OCI-LY1 (cell line): ENCODE results near the gene SPATA16.
A peak's percentile ranks its signal among the peaks of the same experiment; 100 is the strongest.

ENCODE experiments used
- H2AFZ ChIP-seq: fragments of 200-600 bp; sonication (generic), shearing (Covaris generic); 2 replicates; pipeline ENCODE4 v1.6.0; 2014; ENCODE audit warnings: antibody characterized with exemption, mild to moderate bottlenecking, low read length
- H3F3A ChIP-seq: fragments of 200-600 bp; sonication (generic), shearing (Covaris generic); 2 replicates; pipeline ENCODE4 v1.6.0; 2014; ENCODE audit warnings: mild to moderate bottlenecking, antibody characterized with exemption, low read length, moderate library complexity; ENCODE audit not compliant: insufficient read depth
- H3K27ac ChIP-seq: fragments of 200-600 bp; sonication (generic); 2 replicates; pipeline ENCODE4 v1.5.1; 2014; ENCODE audit warnings: low read length, mixed run types, mild to moderate bottlenecking, low read depth; ENCODE audit not compliant: poor library complexity, severe bottlenecking
- H3K27me3 ChIP-seq: fragments of 200-600 bp; sonication (generic); 2 replicates; pipeline ENCODE4 v1.6.0; 2014; ENCODE audit warnings: antibody characterized with exemption, mild to moderate bottlenecking, low read length, moderate library complexity; ENCODE audit not compliant: insufficient read depth
- H3K36me3 ChIP-seq: fragments of 200-600 bp; sonication (generic); 2 replicates; pipeline ENCODE4 v1.6.1; 2014; ENCODE audit warnings: mild to moderate bottlenecking, antibody characterized with exemption, low read length, moderate library complexity, mixed read lengths; ENCODE audit not compliant: insufficient read depth
- H3K4me1 ChIP-seq: fragments of 200-600 bp; sonication (generic); 2 replicates; pipeline ENCODE4 v1.5.1; 2014; ENCODE audit warnings: mild to moderate bottlenecking, low read length, moderate library complexity; ENCODE audit not compliant: insufficient read depth, severe bottlenecking
- H3K4me2 ChIP-seq: fragments of 200-600 bp; sonication (generic), shearing (Covaris generic); 2 replicates; pipeline ENCODE4 v1.6.1; 2014; ENCODE audit warnings: low read length
- H3K4me3 ChIP-seq: fragments of 200-600 bp; sonication (generic); 2 replicates; pipeline ENCODE4 v1.5.1; 2014; ENCODE audit warnings: low read length, low read depth, mild to moderate bottlenecking, mixed read lengths; ENCODE audit not compliant: poor library complexity, severe bottlenecking
- H3K79me2 ChIP-seq: fragments of 200-600 bp; shearing (Covaris generic); 2 replicates; pipeline ENCODE4 v1.6.1; 2016; ENCODE audit warnings: mixed run types, low read length, mixed read lengths; ENCODE audit not compliant: insufficient read depth
- H3K9ac ChIP-seq: fragments of 200-600 bp; sonication (generic), shearing (Covaris generic); 2 replicates; pipeline ENCODE4 v1.6.1; 2014; ENCODE audit warnings: mild to moderate bottlenecking, low read length, mixed read lengths
- H3K9me2 ChIP-seq: fragments of 200-600 bp; sonication (generic), shearing (Covaris generic); 2 replicates; pipeline ENCODE4 v1.6.1; 2014; ENCODE audit warnings: low read depth, mild to moderate bottlenecking, low read length, mixed read lengths
- H3K9me3 ChIP-seq: fragments of 200-600 bp; shearing (Covaris generic); 2 replicates; pipeline ENCODE4 v1.6.1; 2014; ENCODE audit warnings: low read length, mixed read lengths
- H4K20me1 ChIP-seq: fragments of 200-600 bp; sonication (generic), shearing (Covaris generic); 2 replicates; pipeline ENCODE4 v1.6.0; 2016; ENCODE audit warnings: mild to moderate bottlenecking, low read length; ENCODE audit not compliant: insufficient read depth
- EZH2 ChIP-seq: fragments of 200-600 bp; sonication (generic), shearing (Covaris generic); IDR thresholded peaks from 2 replicates; pipeline ENCODE4 v1.8.0; 2017; ENCODE audit warnings: borderline replicate concordance, mixed run types, mild to moderate bottlenecking, antibody characterized with exemption, low read length, moderate library complexity, mixed read lengths
- TF ChIP-seq, protein P1 (sequence below): fragments of 200-600 bp; sonication (generic), shearing (Covaris generic); IDR thresholded peaks from 2 replicates; pipeline ENCODE4 v1.5.1; 2017; ENCODE audit warnings: mild to moderate bottlenecking, antibody characterized with exemption, low read length, moderate library complexity, mixed read lengths

Gene SPATA16

DNA sequence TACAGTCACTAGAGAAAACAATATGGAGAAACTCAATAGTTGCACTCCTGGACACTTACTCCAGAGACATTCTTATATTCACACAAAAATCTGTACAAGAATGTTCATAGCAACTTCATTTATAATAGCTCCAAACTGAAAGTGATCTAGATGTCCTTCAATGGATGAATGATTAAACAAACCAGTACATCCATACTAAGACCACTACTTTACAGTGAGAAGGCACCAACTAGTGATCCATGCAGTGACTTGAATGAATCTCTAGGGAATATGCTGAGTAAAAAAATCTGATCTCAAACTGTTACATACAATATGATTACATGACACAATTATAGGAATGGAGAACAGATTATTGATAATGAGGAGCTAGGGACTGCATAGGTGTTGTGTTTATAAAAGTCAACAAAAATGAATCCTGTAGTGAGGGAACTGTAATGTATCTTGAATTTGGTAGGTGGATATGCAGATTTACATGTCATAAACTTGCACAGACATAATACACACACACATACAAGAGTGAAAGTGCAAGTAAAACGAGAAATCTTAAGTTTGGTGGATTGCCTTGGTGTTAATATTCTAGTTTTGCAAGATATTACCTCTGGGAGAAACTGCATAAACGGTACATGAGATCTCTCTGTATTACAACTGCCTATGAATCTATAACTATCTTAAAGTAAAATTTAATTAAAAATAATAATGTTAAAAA lies 85.7 kb downstream of the SPATA16 start:
- no peak overlapping the region for H3K9ac ChIP-seq
- no peak for TF ChIP-seq EZH2
- TF ChIP-seq, protein P1, sequence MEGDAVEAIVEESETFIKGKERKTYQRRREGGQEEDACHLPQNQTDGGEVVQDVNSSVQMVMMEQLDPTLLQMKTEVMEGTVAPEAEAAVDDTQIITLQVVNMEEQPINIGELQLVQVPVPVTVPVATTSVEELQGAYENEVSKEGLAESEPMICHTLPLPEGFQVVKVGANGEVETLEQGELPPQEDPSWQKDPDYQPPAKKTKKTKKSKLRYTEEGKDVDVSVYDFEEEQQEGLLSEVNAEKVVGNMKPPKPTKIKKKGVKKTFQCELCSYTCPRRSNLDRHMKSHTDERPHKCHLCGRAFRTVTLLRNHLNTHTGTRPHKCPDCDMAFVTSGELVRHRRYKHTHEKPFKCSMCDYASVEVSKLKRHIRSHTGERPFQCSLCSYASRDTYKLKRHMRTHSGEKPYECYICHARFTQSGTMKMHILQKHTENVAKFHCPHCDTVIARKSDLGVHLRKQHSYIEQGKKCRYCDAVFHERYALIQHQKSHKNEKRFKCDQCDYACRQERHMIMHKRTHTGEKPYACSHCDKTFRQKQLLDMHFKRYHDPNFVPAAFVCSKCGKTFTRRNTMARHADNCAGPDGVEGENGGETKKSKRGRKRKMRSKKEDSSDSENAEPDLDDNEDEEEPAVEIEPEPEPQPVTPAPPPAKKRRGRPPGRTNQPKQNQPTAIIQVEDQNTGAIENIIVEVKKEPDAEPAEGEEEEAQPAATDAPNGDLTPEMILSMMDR, result no peak
- H4K20me1 ChIP-seq, result no peaks in the 10 kb centered on the region
- H3K27ac ChIP-seq, result no peak overlapping the region
- H3K4me2 ChIP-seq, result no peak overlapping the region
- no peak overlapping the region for H3K4me3 ChIP-seq
- no peaks in the 10 kb centered on the region for H3F3A ChIP-seq
- no peaks in the 10 kb centered on the region for H3K36me3 ChIP-seq
- no peak overlapping the region for H2AFZ ChIP-seq
- no peaks in the 10 kb centered on the region for H3K27me3 ChIP-seq
- no peaks in the 10 kb centered on the region for H3K4me1 ChIP-seq
- no peaks in the 10 kb centered on the region for H3K79me2 ChIP-seq
- no peaks in the 10 kb centered on the region for H3K9me3 ChIP-seq
- H3K9me2 ChIP-seq, result no peaks in the 10 kb centered on the region

DNA sequence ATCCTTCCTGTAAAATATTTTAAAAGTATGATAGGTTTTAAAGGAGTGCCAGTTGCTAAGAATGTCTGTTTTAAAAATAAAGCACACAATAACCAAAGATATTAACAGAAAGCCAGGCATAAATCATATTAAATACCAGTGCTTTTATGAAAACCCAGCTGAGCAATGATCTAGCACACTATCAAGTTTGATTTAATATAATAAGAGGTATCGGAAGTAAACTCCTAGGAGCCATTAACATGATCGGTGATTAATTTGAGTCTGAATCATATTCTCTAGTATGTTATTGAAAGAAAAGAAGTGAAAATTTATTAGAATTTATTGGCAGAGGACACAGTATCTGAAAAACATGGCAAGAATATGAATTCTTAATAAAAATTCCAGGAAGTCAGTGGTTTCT lies 91.7 kb downstream of the SPATA16 start:
- Histone ChIP-seq H4K20me1 (no peaks in the 10 kb centered on the region; the same call in 1 of the 2 replicates), H3K4me3 (no peak overlapping the region), H3K9me3 (no peaks in the 10 kb centered on the region), H3K9me2 (no peaks in the 10 kb centered on the region), H3K36me3 (no peaks in the 10 kb centered on the region), H3F3A (no peaks in the 10 kb centered on the region), H2AFZ (no peak overlapping the region), H3K27ac (no peak overlapping the region), H3K27me3 (no peaks in the 10 kb centered on the region), H3K4me1 (no peaks in the 10 kb centered on the region), H3K79me2 (no peaks in the 10 kb centered on the region), H3K4me2 (no peak overlapping the region), H3K9ac (no peak overlapping the region)
- TF ChIP-seq, protein P1, result no peak
- TF ChIP-seq EZH2, result no peak

DNA sequence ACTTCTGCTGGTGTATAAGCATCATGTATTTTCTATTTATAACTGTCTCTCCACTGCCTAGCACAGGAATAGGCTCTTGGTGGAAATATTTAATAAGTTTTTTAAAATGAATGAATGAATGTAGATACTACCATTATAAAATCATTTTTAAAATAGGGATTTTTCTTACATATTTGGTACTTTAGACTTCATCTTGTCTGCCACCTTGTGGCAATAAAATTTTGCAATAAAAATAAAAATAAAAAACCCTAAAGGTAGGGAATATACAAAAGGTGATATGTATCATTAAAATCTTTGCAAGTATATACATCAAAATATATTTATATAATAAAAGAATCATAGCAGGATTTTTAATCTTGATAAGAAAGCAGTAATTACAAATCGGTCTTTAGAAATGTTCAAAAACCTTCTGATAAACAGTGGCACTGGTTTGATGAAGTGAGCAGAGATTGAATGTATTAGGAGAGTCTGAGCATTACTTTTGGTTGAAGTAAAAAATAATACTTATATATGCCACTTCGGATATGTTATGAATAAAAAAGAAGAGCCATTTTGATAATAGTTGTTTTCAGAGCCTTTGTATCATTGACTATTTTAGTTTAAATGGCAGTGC lies 95.2 kb downstream of the SPATA16 start:
- Histone ChIP-seq H3K4me2 (no peak overlapping the region), H3K4me1 (no peaks in the 10 kb centered on the region), H3K27me3 (no peaks in the 10 kb centered on the region), H3K36me3 (no peaks in the 10 kb centered on the region), H3K9me2 (no peaks in the 10 kb centered on the region), H3K27ac (no peak overlapping the region), H3F3A (no peaks in the 10 kb centered on the region), H2AFZ (no peak overlapping the region), H3K4me3 (no peak overlapping the region), H3K79me2 (no peaks in the 10 kb centered on the region), H4K20me1 (no peaks in the 10 kb centered on the region; the same call in 1 of the 2 replicates), H3K9ac (no peak overlapping the region), H3K9me3 (no peaks in the 10 kb centered on the region)
- TF ChIP-seq, protein P1, result peak; percentile 31
- no peak for TF ChIP-seq EZH2
